Hepatocyte (in vitro differentiated cells): ENCODE measurements around the gene ADRB2.

ENCODE experiments used
- CTCF ChIP-seq: fragments of 200-600 bp; sonication (generic); IDR thresholded peaks from 2 replicates; pipeline ENCODE4 v1.5.1; 2016; ENCODE audit warnings: antibody characterized with exemption, mild to moderate bottlenecking; ENCODE audit not compliant: poor library complexity
- EZH2 ChIP-seq: fragments of 200-600 bp; sonication (generic); IDR thresholded peaks from 2 replicates; pipeline ENCODE4 v1.6.1; 2016; ENCODE audit warnings: antibody characterized with exemption, mild to moderate bottlenecking, borderline replicate concordance
- EZH2phosphoT487 ChIP-seq: fragments of 200-600 bp; sonication (generic); IDR thresholded peaks from one replicate; pipeline ENCODE4 v1.6.1; 2018; ENCODE audit warnings: antibody characterized with exemption, mild to moderate bottlenecking, low read depth, moderate library complexity; ENCODE audit not compliant: unreplicated experiment, severe bottlenecking

DNA sequence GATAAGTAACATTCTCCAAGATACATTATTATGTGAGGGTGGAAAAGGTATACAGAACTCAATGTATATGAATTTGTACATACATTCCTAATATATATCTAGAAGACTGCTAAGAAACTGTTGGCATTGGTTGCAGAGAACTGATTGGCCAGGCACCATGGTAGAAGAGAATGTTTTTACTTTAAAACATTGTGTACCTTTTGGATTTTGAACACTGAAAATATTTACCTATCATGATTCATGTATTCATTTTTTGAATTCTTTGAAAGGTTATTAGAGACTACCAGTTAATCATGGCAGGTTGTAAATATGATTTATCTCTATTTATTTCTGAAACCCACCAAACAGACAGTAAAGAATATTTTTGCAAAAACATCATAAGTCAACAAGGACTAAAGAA is 41.2 kb upstream of the ADRB2 start:
- TF ChIP-seq CTCF (no peak), EZH2 (no peak), EZH2phosphoT487 (no peak)
